Ascending aorta (tissue), 2 donors: ENCODE data around the gene ARHGDIB. TPM values are rescaled to one million over a fixed set of nuclear protein-coding genes. Genes with fewer than 3 reads are reported as not detected.

Experiments used
- DNase-seq, 2 donors: peaks; one replicate each; pipeline ENCODE4 v3.0.0-alpha.2; 2019; ENCODE audit warnings: low spot score in 2 of 2
- H3K27ac ChIP-seq, 2 donors: fragments of 200-600 bp; sonication (generic); one replicate each; pipeline ENCODE4 v1.5.1; 2016 to 2017; ENCODE audit warnings: mild to moderate bottlenecking in 1 of 2
- H3K27me3 ChIP-seq: fragments of 200-600 bp; sonication (generic); one replicate; pipeline ENCODE4 v1.5.1; 2017
- H3K36me3 ChIP-seq, 2 donors: fragments of 200-600 bp; sonication (generic); one replicate each; pipeline ENCODE4 v1.5.1; 2016
- H3K4me1 ChIP-seq, 2 donors: fragments of 200-600 bp; sonication (generic); one replicate each; pipeline ENCODE4 v1.5.1; 2016 to 2017; ENCODE audit warnings: mild to moderate bottlenecking in 1 of 2
- H3K4me3 ChIP-seq, 2 donors: fragments of 200-600 bp; sonication (generic); one replicate each; pipeline ENCODE4 v1.5.1; 2016 to 2017; ENCODE audit warnings: mild to moderate bottlenecking in 1 of 2
- H3K9me3 ChIP-seq, 2 donors: fragments of 200-600 bp; sonication (generic); one replicate each; pipeline ENCODE4 v1.5.1; 2016
- CTCF ChIP-seq, 3 experiments: fragments of 200-600 bp in 2 of 3; fragments of 450-650 bp in 1 of 3; sonication (generic) in 2 of 3; IDR thresholded peaks; one replicate each; pipeline ENCODE4 v1.5.1; 2016 to 2019; ENCODE audit warnings: antibody characterized with exemption in 3 of 3, mild to moderate bottlenecking in 1 of 3, moderate library complexity in 1 of 3
- intact Hi-C: fragments of 100-400 bp; cut with DNase I; formaldehyde crosslinking; loops from one replicate; pipeline ENCODE4 v1.15.1; 2023
- total RNA-seq: library from RNA; depleted of rRNA; stranded (reverse); fragments of >200 nt; gene quantifications from one replicate; pipeline ENCODE4 v1.1.0, GENCODE V29; 2016

The ARHGDIB gene
- total RNA-seq, 1 donor from 2014 or later, result 87.1 TPM

GRCh38 chr12:14921218-14921617 is 40.2 kb downstream of the ARHGDIB start:
- no peak for DNase-seq
- H3K36me3 ChIP-seq, result no peaks in the 10 kb centered on the region
- intact Hi-C loops, result no loop called here
- H3K27ac ChIP-seq, result no peak overlapping the region
- TF ChIP-seq CTCF (IDR thresholded peaks at IDR 0.05), result no peak
- H3K27me3 ChIP-seq, result no peaks in the 10 kb centered on the region
- H3K4me3 ChIP-seq, result no peak overlapping the region
- H3K9me3 ChIP-seq, result no peaks in the 10 kb centered on the region
- H3K4me1 ChIP-seq, result no peaks in the 10 kb centered on the region

- Histone ChIP-seq H3K9me3 (no peaks in the 10 kb centered on the region), H3K36me3 (no peaks in the 10 kb centered on the region), H3K4me1 (no peaks in the 10 kb centered on the region), H3K4me3 (no peak overlapping the region), H3K27ac (no peak overlapping the region), H3K27me3 (no peaks in the 10 kb centered on the region)
- TF ChIP-seq CTCF (IDR thresholded peaks at IDR 0.05), result no peak
- intact Hi-C loops, result no loop called here
- DNase-seq, result no peak
These were observed 40.8 kb downstream of the ARHGDIB start for GRCh38 chr12:14920475-14921126.

GRCh38 chr12:14919455-14919854 is 41.9 kb downstream of the ARHGDIB start:
- no peaks in the 10 kb centered on the region for H3K36me3 ChIP-seq
- no peak overlapping the region for H3K4me3 ChIP-seq
- DNase-seq, result no peak
- H3K4me1 ChIP-seq, result no peaks in the 10 kb centered on the region
- H3K9me3 ChIP-seq, result no peaks in the 10 kb centered on the region
- intact Hi-C loops, result no loop called here
- no peak overlapping the region for H3K27ac ChIP-seq
- no peaks in the 10 kb centered on the region for H3K27me3 ChIP-seq
- TF ChIP-seq CTCF (IDR thresholded peaks at IDR 0.05), result no peak

- no peaks in the 10 kb centered on the region for H3K4me1 ChIP-seq
- H3K9me3 ChIP-seq, result no peaks in the 10 kb centered on the region
- H3K27me3 ChIP-seq, result no peaks in the 10 kb centered on the region
- intact Hi-C loops, result no loop called here
- H3K4me3 ChIP-seq, result no peak overlapping the region
- no peak overlapping the region for H3K27ac ChIP-seq
- DNase-seq, result no peak
- no peak for TF ChIP-seq CTCF (IDR thresholded peaks at IDR 0.05)
- no peaks in the 10 kb centered on the region for H3K36me3 ChIP-seq
These were observed 45.7 kb downstream of the ARHGDIB start for GRCh38 chr12:14915736-14916135.

- Histone ChIP-seq H3K4me3 (no peak overlapping the region), H3K27ac (no peak overlapping the region), H3K9me3 (no peaks in the 10 kb centered on the region), H3K4me1 (no peaks in the 10 kb centered on the region), H3K36me3 (no peaks in the 10 kb centered on the region), H3K27me3 (no peaks in the 10 kb centered on the region)
- TF ChIP-seq CTCF (IDR thresholded peaks at IDR 0.05), result no peak
- no peak for DNase-seq
- intact Hi-C loops, result no loop called here
These were observed 48.0 kb downstream of the ARHGDIB start for GRCh38 chr12:14913381-14913781.

- no peak for DNase-seq
- Histone ChIP-seq H3K27ac (no peak overlapping the region), H3K9me3 (no peaks in the 10 kb centered on the region), H3K4me1 (peaks cover 0 to 6% of the 10 kb centered on the region in 2 donors), H3K27me3 (no peaks in the 10 kb centered on the region), H3K36me3 (no peaks in the 10 kb centered on the region), H3K4me3 (no peak overlapping the region)
- intact Hi-C loops, result no loop called here
- no peak for TF ChIP-seq CTCF (IDR thresholded peaks at IDR 0.05)
These were observed 50.3 kb downstream of the ARHGDIB start for GRCh38 chr12:14911131-14911530.
